ENCODE measurements around the gene CMAS.

Gene CMAS

DNA sequence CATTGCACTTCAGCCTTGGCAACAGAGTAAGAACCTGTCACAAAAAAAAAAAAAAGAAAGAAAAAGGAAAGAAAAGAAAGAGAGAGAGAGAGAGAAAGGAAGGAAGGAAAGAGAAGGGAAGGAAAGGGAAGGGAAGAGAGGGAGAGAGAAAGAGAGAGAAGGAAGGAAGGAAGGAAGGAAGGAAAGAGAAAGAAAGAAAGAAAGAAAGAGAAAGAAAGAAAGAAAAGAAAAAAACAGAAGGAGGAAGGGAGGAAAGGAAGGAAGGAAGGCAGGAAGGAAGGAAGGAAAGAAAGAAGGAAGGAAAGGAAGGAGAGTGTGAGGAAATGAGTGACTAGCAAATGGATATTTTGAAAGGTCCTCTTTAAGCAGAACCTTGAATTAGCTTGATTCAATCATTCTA is 13.3 kb upstream of the CMAS start:
- Histone ChIP-seq H3K36me3 (ENCODE audit: control insufficient read depth in 4 of 4, insufficient read depth in 4 of 4, low read length in 3 of 4) (no peaks in the 10 kb centered on the region), H3K9me3 (ENCODE audit: control extremely low read depth in 1 of 5, control insufficient read depth in 4 of 5, insufficient read depth in 2 of 5, low read depth in 1 of 5, low read length in 4 of 5) (no peaks in the 10 kb centered on the region), H3K4me1 (ENCODE audit: control extremely low read depth in 1 of 4, control insufficient read depth in 4 of 4, insufficient read depth in 4 of 4, low read length in 3 of 4) (peaks cover 6 to 18% (median 12%) of the 10 kb centered on the region in 4 experiments), H3K27me3 (replicated peaks in 2 of 5; ENCODE audit: control insufficient read depth in 4 of 5, insufficient read depth in 5 of 5, low read length in 4 of 5) (no peaks in the 10 kb centered on the region), H3K4me3 (ENCODE audit: control insufficient read depth in 1 of 7, extremely low read depth in 1 of 7, insufficient read depth in 4 of 7, low read depth in 2 of 7, low read length in 6 of 7) (no peak overlapping the region), H3K27ac (ENCODE audit: insufficient read depth in 1 of 2, low read depth in 1 of 2, low read length in 2 of 2, poor library complexity in 1 of 2, severe bottlenecking in 2 of 2) (no peak overlapping the region)
- no peak for DNase-seq
- ChIA-PET CTCF (interaction anchor here (1.0 to 2.3 kb wide), 2 partner anchors 9 to 336 kb away, joined by 3 to 8 read pairs; no protein-coding TSS in a partner anchor), POLR2A (no interaction called here)

DNA sequence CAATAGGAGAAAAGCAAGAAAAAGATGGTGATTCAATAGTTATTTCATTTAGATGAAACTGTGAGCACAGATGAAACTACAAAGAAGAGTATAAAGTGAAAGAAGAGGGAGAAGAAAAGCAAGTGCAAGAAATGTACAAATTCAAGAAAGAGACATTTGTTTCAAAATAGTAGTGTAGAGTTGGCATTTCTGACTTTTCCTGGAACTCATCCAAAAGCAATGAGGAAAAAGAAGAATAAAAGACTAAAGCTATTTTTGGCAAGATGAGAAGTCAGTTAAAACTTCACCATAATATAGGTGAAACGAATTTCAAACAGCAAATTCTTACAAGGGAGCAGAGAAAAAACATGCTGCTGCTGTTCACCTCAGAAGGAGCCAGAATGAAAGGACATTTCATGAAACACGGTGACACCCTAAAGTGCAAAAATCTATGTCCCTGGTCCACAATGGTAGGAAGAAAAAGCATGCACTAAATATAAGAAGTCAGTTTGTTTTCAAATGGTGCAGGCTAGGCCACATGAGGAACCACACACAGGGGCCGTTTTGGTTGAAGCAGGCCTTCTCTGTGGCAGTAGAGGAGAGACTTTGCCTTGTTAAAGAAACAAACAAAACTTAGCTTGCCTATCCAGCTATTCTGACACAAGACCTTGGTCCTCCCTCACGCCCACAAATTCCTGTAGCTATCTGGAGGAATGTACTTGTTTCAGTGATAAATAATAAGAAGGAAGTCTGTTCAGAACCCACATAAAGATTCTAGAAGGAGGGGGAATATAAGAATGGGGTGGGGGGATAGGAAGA is 11.1 kb upstream of the CMAS start:
- 11% methylated on average over 2 of the region's 4 CpGs for WGBS (ENCODE audit: insufficient coverage)
- peaks cover 0 to 3% (median 0%) of the 10 kb centered on the region in 5 experiments for H3K9me3 ChIP-seq (ENCODE audit: control extremely low read depth in 1 of 5, control insufficient read depth in 4 of 5, insufficient read depth in 2 of 5, low read depth in 1 of 5, low read length in 4 of 5)
- peak overlapping the region in 1 of 2 experiments; percentile 67 for H3K27ac ChIP-seq (ENCODE audit: insufficient read depth in 1 of 2, low read depth in 1 of 2, low read length in 2 of 2, poor library complexity in 1 of 2, severe bottlenecking in 2 of 2)
- peak; percentile 15 to 60 (median 43) for DNase-seq
- ChIA-PET POLR2A (no interaction called here), CTCF (interaction anchor here (0.6 kb wide), 1 partner anchor 36 kb away, joined by 3 read pairs; no protein-coding TSS in a partner anchor)
- H3K36me3 ChIP-seq (ENCODE audit: control insufficient read depth in 4 of 4, insufficient read depth in 4 of 4, low read length in 3 of 4): no peaks in the 10 kb centered on the region
- H3K4me1 ChIP-seq (ENCODE audit: control extremely low read depth in 1 of 4, control insufficient read depth in 4 of 4, insufficient read depth in 4 of 4, low read length in 3 of 4): peaks cover 6 to 18% (median 12%) of the 10 kb centered on the region in 4 experiments
- H3K4me3 ChIP-seq (ENCODE audit: control insufficient read depth in 1 of 7, extremely low read depth in 1 of 7, insufficient read depth in 4 of 7, low read depth in 2 of 7, low read length in 6 of 7): peak overlapping the region in 1 of 7 experiments; percentile 45
- H3K27me3 ChIP-seq (replicated peaks in 2 of 5; ENCODE audit: control insufficient read depth in 4 of 5, insufficient read depth in 5 of 5, low read length in 4 of 5): no peaks in the 10 kb centered on the region

DNA sequence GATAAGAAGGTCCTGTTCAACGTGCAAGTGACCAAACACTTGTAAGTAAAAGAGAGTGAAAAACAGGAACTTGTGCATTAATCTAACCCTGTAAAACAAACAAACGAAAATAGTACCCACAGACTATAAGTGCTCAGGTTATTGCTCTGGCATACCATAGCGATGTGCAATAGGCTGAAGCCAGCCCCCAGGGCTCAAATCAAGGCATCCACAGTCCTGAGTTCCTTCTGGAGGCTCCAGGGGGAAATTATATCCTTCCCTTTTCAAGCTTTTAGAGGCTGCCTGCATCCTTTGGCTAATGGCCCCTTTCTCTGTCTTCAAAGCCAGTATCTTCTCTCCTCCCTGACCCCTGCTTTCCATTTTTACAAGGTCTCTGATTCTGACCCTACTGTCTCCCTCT is 8.1 kb upstream of the CMAS start:
- CTCF ChIA-PET: no interaction called here
- Histone ChIP-seq H3K9me3 (ENCODE audit: control extremely low read depth in 1 of 5, control insufficient read depth in 4 of 5, insufficient read depth in 2 of 5, low read depth in 1 of 5, low read length in 4 of 5) (peaks cover 0 to 3% (median 0%) of the 10 kb centered on the region in 5 experiments), H3K4me1 (ENCODE audit: control extremely low read depth in 1 of 4, control insufficient read depth in 4 of 4, insufficient read depth in 4 of 4, low read length in 3 of 4) (peaks cover 6 to 18% (median 12%) of the 10 kb centered on the region in 4 experiments), H3K27ac (ENCODE audit: insufficient read depth in 1 of 2, low read depth in 1 of 2, low read length in 2 of 2, poor library complexity in 1 of 2, severe bottlenecking in 2 of 2) (no peak overlapping the region), H3K36me3 (ENCODE audit: control insufficient read depth in 4 of 4, insufficient read depth in 4 of 4, low read length in 3 of 4) (no peaks in the 10 kb centered on the region), H3K27me3 (replicated peaks in 2 of 5; ENCODE audit: control insufficient read depth in 4 of 5, insufficient read depth in 5 of 5, low read length in 4 of 5) (no peaks in the 10 kb centered on the region), H3K4me3 (ENCODE audit: control insufficient read depth in 1 of 7, extremely low read depth in 1 of 7, insufficient read depth in 4 of 7, low read depth in 2 of 7, low read length in 6 of 7) (no peak overlapping the region)
- POLR2A ChIA-PET: no interaction called here
- 79% methylated on average over 2 of the region's 3 CpGs for WGBS (ENCODE audit: insufficient coverage)
- DNase-seq: peak in 1 of 3 donors; percentile 6

DNA sequence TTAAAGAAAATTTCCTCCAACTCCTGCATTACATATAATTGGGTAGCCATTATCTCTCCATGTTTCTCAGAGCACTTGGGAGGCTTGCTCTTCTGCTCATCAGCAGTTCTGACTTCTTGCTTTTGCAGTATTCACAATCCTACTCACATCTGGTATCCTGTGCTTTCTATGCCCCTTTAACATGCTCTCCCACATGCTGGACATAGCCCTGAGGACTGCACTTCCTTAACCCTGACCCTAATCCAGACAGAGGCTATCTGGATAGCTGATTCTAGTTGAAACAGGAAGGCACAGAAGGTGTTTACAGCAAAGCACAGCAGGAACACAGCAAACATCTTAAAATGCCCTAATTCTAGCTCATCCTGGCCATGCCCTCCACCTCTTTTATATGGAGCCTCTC is 7.3 kb upstream of the CMAS start:
- Histone ChIP-seq H3K36me3 (ENCODE audit: control insufficient read depth in 4 of 4, insufficient read depth in 4 of 4, low read length in 3 of 4) (no peaks in the 10 kb centered on the region), H3K27me3 (replicated peaks in 2 of 5; ENCODE audit: control insufficient read depth in 4 of 5, insufficient read depth in 5 of 5, low read length in 4 of 5) (no peaks in the 10 kb centered on the region), H3K4me1 (ENCODE audit: control extremely low read depth in 1 of 4, control insufficient read depth in 4 of 4, insufficient read depth in 4 of 4, low read length in 3 of 4) (peaks cover 6 to 18% (median 12%) of the 10 kb centered on the region in 4 experiments), H3K27ac (ENCODE audit: insufficient read depth in 1 of 2, low read depth in 1 of 2, low read length in 2 of 2, poor library complexity in 1 of 2, severe bottlenecking in 2 of 2) (no peak overlapping the region), H3K9me3 (ENCODE audit: control extremely low read depth in 1 of 5, control insufficient read depth in 4 of 5, insufficient read depth in 2 of 5, low read depth in 1 of 5, low read length in 4 of 5) (peaks cover 0 to 3% (median 0%) of the 10 kb centered on the region in 5 experiments), H3K4me3 (ENCODE audit: control insufficient read depth in 1 of 7, extremely low read depth in 1 of 7, insufficient read depth in 4 of 7, low read depth in 2 of 7, low read length in 6 of 7) (no peak overlapping the region)
- no peak for DNase-seq
- POLR2A ChIA-PET: no interaction called here
- CTCF ChIA-PET: no interaction called here

DNA sequence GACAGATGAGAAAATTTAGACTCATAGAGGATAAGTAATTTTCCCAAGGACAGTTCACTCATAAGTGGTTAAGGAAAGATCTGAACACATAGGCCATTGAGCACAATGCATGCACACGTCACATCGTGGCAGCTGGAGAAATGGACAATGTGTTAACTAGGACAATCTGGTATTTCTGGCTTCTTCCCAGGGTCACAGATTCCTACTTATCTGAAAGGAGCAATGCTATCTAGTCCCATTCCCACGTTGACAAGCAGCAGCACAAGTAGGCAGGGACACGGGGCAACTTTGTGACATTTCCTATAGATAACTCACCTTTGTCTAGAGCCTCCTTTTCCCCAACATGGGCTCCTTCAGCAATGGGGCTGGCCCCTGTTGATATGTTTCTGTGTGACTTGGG is 6.7 kb upstream of the CMAS start:
- Histone ChIP-seq H3K4me3 (ENCODE audit: control insufficient read depth in 1 of 7, extremely low read depth in 1 of 7, insufficient read depth in 4 of 7, low read depth in 2 of 7, low read length in 6 of 7) (no peak overlapping the region), H3K27me3 (replicated peaks in 2 of 5; ENCODE audit: control insufficient read depth in 4 of 5, insufficient read depth in 5 of 5, low read length in 4 of 5) (no peaks in the 10 kb centered on the region), H3K36me3 (ENCODE audit: control insufficient read depth in 4 of 4, insufficient read depth in 4 of 4, low read length in 3 of 4) (no peaks in the 10 kb centered on the region), H3K27ac (ENCODE audit: insufficient read depth in 1 of 2, low read depth in 1 of 2, low read length in 2 of 2, poor library complexity in 1 of 2, severe bottlenecking in 2 of 2) (no peak overlapping the region), H3K4me1 (ENCODE audit: control extremely low read depth in 1 of 4, control insufficient read depth in 4 of 4, insufficient read depth in 4 of 4, low read length in 3 of 4) (peaks cover 6 to 15% (median 9%) of the 10 kb centered on the region in 4 experiments), H3K9me3 (ENCODE audit: control extremely low read depth in 1 of 5, control insufficient read depth in 4 of 5, insufficient read depth in 2 of 5, low read depth in 1 of 5, low read length in 4 of 5) (peaks cover 0 to 3% (median 0%) of the 10 kb centered on the region in 5 experiments)
- WGBS (ENCODE audit: insufficient coverage): 100% methylated on average over 2 of the region's 4 CpGs
- no peak for DNase-seq
- ChIA-PET CTCF (no interaction called here), POLR2A (no interaction called here)

DNA sequence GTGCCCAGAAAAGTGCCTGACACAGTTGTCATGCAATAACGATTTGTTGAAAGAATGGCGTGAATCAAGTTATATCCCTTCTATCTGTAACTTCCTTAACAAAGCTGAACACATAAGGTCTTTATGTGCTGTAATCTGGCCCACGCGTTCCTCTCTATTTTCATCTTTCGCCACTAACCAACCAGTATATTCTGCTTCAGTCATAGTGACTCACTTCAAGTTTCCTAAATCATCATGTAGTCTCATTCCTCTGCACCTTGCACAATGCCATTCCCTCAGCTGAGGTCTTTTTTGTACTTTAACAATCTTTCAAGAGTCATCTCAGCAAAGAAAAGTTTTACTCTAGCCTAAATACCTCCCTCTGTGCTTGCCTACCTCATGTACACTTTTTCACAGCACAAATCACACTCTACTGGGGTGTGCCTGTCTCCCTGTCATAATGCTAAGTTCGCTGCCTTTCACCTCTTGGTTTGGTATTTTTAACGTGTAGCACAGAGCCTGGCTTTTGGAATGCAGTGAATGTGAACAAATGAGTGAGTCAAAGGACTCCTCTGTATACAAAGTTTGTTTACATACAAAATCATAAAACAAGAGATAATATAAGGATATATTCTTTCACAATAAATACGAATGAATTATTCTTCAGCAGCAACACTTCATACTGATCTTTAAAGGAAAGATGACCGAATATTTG is 2.9 kb upstream of the CMAS start:
- Histone ChIP-seq H3K27ac (ENCODE audit: insufficient read depth in 1 of 2, low read depth in 1 of 2, low read length in 2 of 2, poor library complexity in 1 of 2, severe bottlenecking in 2 of 2) (no peak overlapping the region), H3K4me1 (ENCODE audit: control extremely low read depth in 1 of 4, control insufficient read depth in 4 of 4, insufficient read depth in 4 of 4, low read length in 3 of 4) (peaks cover 3 to 14% (median 8%) of the 10 kb centered on the region in 4 experiments), H3K4me3 (ENCODE audit: control insufficient read depth in 1 of 7, extremely low read depth in 1 of 7, insufficient read depth in 4 of 7, low read depth in 2 of 7, low read length in 6 of 7) (no peak overlapping the region), H3K9me3 (ENCODE audit: control extremely low read depth in 1 of 5, control insufficient read depth in 4 of 5, insufficient read depth in 2 of 5, low read depth in 1 of 5, low read length in 4 of 5) (peaks cover 0 to under 1% (median 0%) of the 10 kb centered on the region in 5 experiments), H3K27me3 (replicated peaks in 2 of 5; ENCODE audit: control insufficient read depth in 4 of 5, insufficient read depth in 5 of 5, low read length in 4 of 5) (no peaks in the 10 kb centered on the region), H3K36me3 (ENCODE audit: control insufficient read depth in 4 of 4, insufficient read depth in 4 of 4, low read length in 3 of 4) (no peaks in the 10 kb centered on the region)
- 100% methylated on average over 5 of the region's 9 CpGs for WGBS (ENCODE audit: insufficient coverage)
- ChIA-PET CTCF (interaction anchor here (1.8 kb wide), 1 partner anchor 11 kb away, joined by 8 read pairs; no protein-coding TSS in a partner anchor), POLR2A (interaction anchor here (0.6 kb wide), 1 partner anchor 14 kb away, joined by 7 read pairs; no protein-coding TSS in a partner anchor)
- DNase-seq: peak in 1 of 3 donors; percentile 9

DNA sequence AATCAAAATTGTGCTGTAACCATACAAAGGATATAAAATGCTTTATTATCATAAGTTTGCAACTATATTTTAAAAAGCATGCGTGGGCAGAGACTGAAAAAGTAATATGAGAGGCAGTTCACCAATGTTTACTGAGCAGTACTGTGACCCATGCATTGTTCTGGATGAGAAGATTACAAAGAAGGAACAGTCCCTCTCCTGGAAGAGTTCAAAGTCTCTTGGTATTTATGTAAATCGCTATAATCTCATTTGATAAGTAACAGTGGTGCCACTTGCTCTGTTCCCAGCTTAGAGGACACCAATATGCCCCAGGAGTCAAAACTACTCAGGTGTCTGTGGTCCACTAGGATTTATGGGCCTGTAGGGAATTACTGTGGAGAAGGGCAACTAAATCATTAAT is 2.1 kb upstream of the CMAS start:
- Histone ChIP-seq H3K27ac (ENCODE audit: insufficient read depth in 1 of 2, low read depth in 1 of 2, low read length in 2 of 2, poor library complexity in 1 of 2, severe bottlenecking in 2 of 2) (no peak overlapping the region), H3K4me3 (ENCODE audit: control insufficient read depth in 1 of 7, extremely low read depth in 1 of 7, insufficient read depth in 4 of 7, low read depth in 2 of 7, low read length in 6 of 7) (no peak overlapping the region), H3K4me1 (ENCODE audit: control extremely low read depth in 1 of 4, control insufficient read depth in 4 of 4, insufficient read depth in 4 of 4, low read length in 3 of 4) (peaks cover 4 to 20% (median 9%) of the 10 kb centered on the region in 4 experiments), H3K27me3 (replicated peaks in 2 of 5; ENCODE audit: control insufficient read depth in 4 of 5, insufficient read depth in 5 of 5, low read length in 4 of 5) (no peaks in the 10 kb centered on the region), H3K36me3 (ENCODE audit: control insufficient read depth in 4 of 4, insufficient read depth in 4 of 4, low read length in 3 of 4) (peaks cover 0 to 4% (median under 1%) of the 10 kb centered on the region in 4 experiments), H3K9me3 (ENCODE audit: control extremely low read depth in 1 of 5, control insufficient read depth in 4 of 5, insufficient read depth in 2 of 5, low read depth in 1 of 5, low read length in 4 of 5) (no peaks in the 10 kb centered on the region)
- no CpG with 5 or more reads among the region's 2 CpGs for WGBS (ENCODE audit: insufficient coverage)
- no peak for DNase-seq
- ChIA-PET POLR2A (no interaction called here), CTCF (no interaction called here)

Data from common myeloid progenitor, CD34-positive (primary cell).